ENCODE data around the gene TOR1AIP2.

TOR1AIP2 gene

DNA sequence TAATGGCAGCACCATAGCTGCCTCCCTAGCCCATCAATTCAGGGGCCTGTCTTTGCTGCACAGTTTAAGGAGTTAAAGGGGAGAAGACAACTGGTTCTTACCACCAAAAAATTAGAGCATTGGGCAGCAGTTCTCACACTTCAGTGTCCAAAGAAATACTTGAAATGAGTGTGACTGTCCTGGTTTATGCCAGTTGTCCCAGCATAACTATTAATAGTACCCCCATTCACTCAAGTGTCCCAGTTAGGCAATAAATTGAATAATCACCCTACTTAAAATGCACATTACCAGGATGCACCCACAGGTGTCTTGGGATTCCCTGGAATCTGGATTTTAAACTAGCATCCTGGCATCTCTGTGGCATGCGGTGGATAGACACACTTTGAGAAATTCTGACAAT, 83.5 kb downstream of the TOR1AIP2 start:
- H3K4me3 ChIP-seq (ENCODE audit: control insufficient read depth, low read depth, low read length) = no peak overlapping the region
- TF ChIP-seq, protein P1, sequence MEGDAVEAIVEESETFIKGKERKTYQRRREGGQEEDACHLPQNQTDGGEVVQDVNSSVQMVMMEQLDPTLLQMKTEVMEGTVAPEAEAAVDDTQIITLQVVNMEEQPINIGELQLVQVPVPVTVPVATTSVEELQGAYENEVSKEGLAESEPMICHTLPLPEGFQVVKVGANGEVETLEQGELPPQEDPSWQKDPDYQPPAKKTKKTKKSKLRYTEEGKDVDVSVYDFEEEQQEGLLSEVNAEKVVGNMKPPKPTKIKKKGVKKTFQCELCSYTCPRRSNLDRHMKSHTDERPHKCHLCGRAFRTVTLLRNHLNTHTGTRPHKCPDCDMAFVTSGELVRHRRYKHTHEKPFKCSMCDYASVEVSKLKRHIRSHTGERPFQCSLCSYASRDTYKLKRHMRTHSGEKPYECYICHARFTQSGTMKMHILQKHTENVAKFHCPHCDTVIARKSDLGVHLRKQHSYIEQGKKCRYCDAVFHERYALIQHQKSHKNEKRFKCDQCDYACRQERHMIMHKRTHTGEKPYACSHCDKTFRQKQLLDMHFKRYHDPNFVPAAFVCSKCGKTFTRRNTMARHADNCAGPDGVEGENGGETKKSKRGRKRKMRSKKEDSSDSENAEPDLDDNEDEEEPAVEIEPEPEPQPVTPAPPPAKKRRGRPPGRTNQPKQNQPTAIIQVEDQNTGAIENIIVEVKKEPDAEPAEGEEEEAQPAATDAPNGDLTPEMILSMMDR (conservative IDR thresholded peaks at IDR 0.05; ENCODE audit: control insufficient read depth, insufficient read depth, low read depth, low read length) = no peak
- DNase-seq (ENCODE audit: low read depth) = no peak

DNA sequence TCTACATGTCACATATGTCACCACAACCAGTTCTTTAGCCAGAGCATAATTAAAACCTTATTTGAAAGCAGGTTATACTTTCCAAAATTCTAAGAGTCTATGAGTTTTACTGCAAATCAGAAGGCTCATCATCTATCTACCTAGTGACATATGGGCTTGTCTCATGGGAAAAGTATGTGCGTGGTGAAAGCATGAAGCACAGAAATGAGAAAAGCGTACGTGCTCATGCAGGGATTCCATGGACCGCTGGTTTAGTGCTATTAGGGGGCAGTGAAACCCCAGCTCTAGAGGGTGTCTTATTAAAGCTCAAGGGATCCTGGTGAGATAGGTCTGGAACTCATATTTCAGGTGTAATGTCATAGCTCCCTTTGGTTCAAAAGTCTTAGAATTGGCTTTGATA, 84.3 kb downstream of the TOR1AIP2 start:
- TF ChIP-seq, protein P1 (conservative IDR thresholded peaks at IDR 0.05; ENCODE audit: control insufficient read depth, insufficient read depth, low read depth, low read length) = no peak
- no peak for DNase-seq (ENCODE audit: low read depth)
- H3K4me3 ChIP-seq (ENCODE audit: control insufficient read depth, low read depth, low read length) = no peak overlapping the region

Data from fibroblast of mammary gland (primary cell).